Measurements from ENCODE around the gene DDX24.

DNA sequence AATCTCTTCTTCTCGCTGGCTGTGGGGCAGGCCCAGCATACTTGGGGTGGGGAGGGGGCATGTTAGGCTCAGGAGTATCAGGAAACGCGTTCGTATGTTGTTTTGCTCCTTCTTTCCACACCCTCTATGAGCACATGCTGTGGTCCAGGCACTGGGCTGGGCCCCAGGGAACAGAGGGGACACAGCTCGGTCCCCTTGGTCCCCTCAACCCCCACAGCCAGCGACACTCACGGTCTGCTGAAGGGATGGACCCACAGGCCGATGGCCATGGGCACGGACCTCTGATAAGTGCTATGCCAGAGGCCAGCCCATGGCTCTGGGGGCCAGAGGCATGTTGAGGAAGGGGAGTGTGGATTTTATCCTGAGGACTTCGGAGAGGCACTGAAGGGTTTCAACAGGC lies 35.7 kb upstream of the DDX24 start:
- no peak for TF ChIP-seq CTCF (IDR thresholded peaks at IDR 0.05; ENCODE audit: low read depth, low read length)
- TF ChIP-seq POLR2A (IDR thresholded peaks at IDR 0.05; ENCODE audit: extremely low read depth, insufficient read length), result no peak
- no peak for TF ChIP-seq MYC (IDR thresholded peaks at IDR 0.05; ENCODE audit: low read depth, low read length)
